Measurements from ENCODE around the gene DNTT. TPM values are rescaled to one million over a fixed set of nuclear protein-coding genes. Genes with fewer than 3 reads are reported as not detected.

DNTT gene
- total and polyA plus RNA-seq, 2 experiments from 2014 or later = not detected

GRCh38 chr10:96263176-96263575 lies 41.1 kb upstream of the DNTT start:
- no peaks in the 10 kb centered on the region for H4K20me1 ChIP-seq (replicated peaks; ENCODE audit: insufficient read depth)
- no peaks in the 10 kb centered on the region for H3K36me3 ChIP-seq (ENCODE audit: insufficient read depth)
- Mint-ChIP-seq H3K4me3 (no peak overlapping the region), H3K27me3 (ENCODE audit: insufficient read depth, low read depth, poor library complexity) (peaks cover 2% of the 10 kb centered on the region), H3K9me3 (no peaks in the 10 kb centered on the region), H3K27ac (no peak overlapping the region), H3K4me1 (peaks cover 4% of the 10 kb centered on the region), H3K36me3 (ENCODE audit: low read depth) (no peaks in the 10 kb centered on the region)
- no peak overlapping the region for H3K4me3 ChIP-seq
- H3K4me1 ChIP-seq (ENCODE audit: insufficient read depth) = no peaks in the 10 kb centered on the region
- H3K27me3 ChIP-seq (ENCODE audit: insufficient read depth) = no peaks in the 10 kb centered on the region
- H3K9me2 ChIP-seq (ENCODE audit: insufficient read depth) = peaks cover 12% of the 10 kb centered on the region; the same call in 1 of the 2 replicates
- peak overlapping the region; percentile 92; the same call in 1 of the 2 replicates for H2AFZ ChIP-seq
- no peaks in the 10 kb centered on the region for H3F3A ChIP-seq (replicated peaks; ENCODE audit: low read depth)
- no peak for DNase-seq (ENCODE audit: low spot score)
- H3K27ac ChIP-seq (ENCODE audit: low read depth) = no peak overlapping the region
- no peak overlapping the region for H3K4me2 ChIP-seq
- TF ChIP-seq EZH2phosphoT487 (IDR thresholded peaks at IDR 0.05; ENCODE audit: unreplicated experiment) (no peak), JUNB (IDR thresholded peaks at IDR 0.05; ENCODE audit: unreplicated experiment) (no peak), ZNF462 (CRISPR knock-in tag; IDR thresholded peaks at IDR 0.05) (no peak), CTCF (conservative IDR thresholded peaks at IDR 0.05; ENCODE audit: low read depth in 2 of 2) (no peak), STAT1 (IDR thresholded peaks at IDR 0.05; ENCODE audit: unreplicated experiment) (no peak), ZNF331 (CRISPR knock-in tag; IDR thresholded peaks at IDR 0.05; ENCODE audit: low read depth) (no peak), NANOG (IDR thresholded peaks at IDR 0.05; ENCODE audit: borderline replicate concordance) (no peak), ZNF114 (CRISPR knock-in tag; IDR thresholded peaks at IDR 0.05) (no peak), ETS1 (IDR thresholded peaks at IDR 0.05) (no peak)
- H3K79me2 ChIP-seq (replicated peaks; ENCODE audit: insufficient read depth) = no peaks in the 10 kb centered on the region
- no peak; the same call in 2 of the 3 replicates for ATAC-seq

All from GM23338 (cell line).